Aorta (tissue), 5 donors: Measurements from ENCODE around the gene ASPHD1. TPM values are rescaled to one million over a fixed set of nuclear protein-coding genes. Genes with fewer than 3 reads are reported as not detected.
A peak's percentile ranks its signal among the peaks of the same experiment; 100 is the strongest.

Source experiments
- ATAC-seq: fragments of 200-7000 bp; cut with Tn5 transposase; one replicate; pipeline ENCODE4 v1.9.1; 2022; ENCODE audit warnings: moderate library complexity; ENCODE audit not compliant: low FRiP score
- DNase-seq, 2 donors: peaks; one replicate each; pipeline ENCODE4 v3.0.0-alpha.2; 2020
- H3K27ac ChIP-seq, 2 donors: one replicate each; pipeline ENCODE4 v1.5.1; 2013; ENCODE audit warnings: low read length in 2 of 2, mild to moderate bottlenecking in 2 of 2, moderate library complexity in 2 of 2, control low read depth in 1 of 2, inconsistent platforms in 1 of 2, low read depth in 1 of 2
- H3K27me3 ChIP-seq, 2 donors: one replicate each; pipeline ENCODE4 v1.6.1; 2013; ENCODE audit warnings: control low read depth in 1 of 2, low read length in 1 of 2, mild to moderate bottlenecking in 1 of 2, moderate library complexity in 1 of 2; ENCODE audit not compliant: insufficient read depth in 2 of 2, control insufficient read depth in 1 of 2
- H3K36me3 ChIP-seq, 2 donors: one replicate each; pipeline ENCODE4 v1.6.1; 2013; ENCODE audit warnings: control low read depth in 1 of 2, low read length in 1 of 2, mild to moderate bottlenecking in 1 of 2; ENCODE audit not compliant: insufficient read depth in 2 of 2, control insufficient read depth in 1 of 2
- H3K4me1 ChIP-seq, 2 donors: one replicate each; pipeline ENCODE4 v1.6.1; 2013; ENCODE audit warnings: low read length in 2 of 2, control low read depth in 1 of 2, mild to moderate bottlenecking in 1 of 2, moderate library complexity in 1 of 2; ENCODE audit not compliant: insufficient read depth in 2 of 2, control insufficient read depth in 1 of 2
- H3K4me3 ChIP-seq, 2 donors: one replicate each; pipeline ENCODE4 v1.5.1; 2013; ENCODE audit warnings: low read length in 2 of 2, control low read depth in 1 of 2, mild to moderate bottlenecking in 1 of 2
- H3K9me3 ChIP-seq: one replicate; pipeline ENCODE4 v1.6.1; 2013; ENCODE audit warnings: mild to moderate bottlenecking, low read length; ENCODE audit not compliant: control insufficient read depth
- WGBS, 2 donors: extraction: QIAGEN DNeasy Blood & Tissue Kit; methylation state at CpG; one replicate each; pipeline ENCODE4 v1.1.7; 2013; 5-methylcytosine and 5-hydroxymethylcytosine counted together
- intact Hi-C, 2 donors: fragments of 100-400 bp; cut with DNase I; formaldehyde crosslinking; loops; one replicate each; pipeline versions ENCODE4 v1.14.2 to v1.15.0; 2022
- polyA plus RNA-seq, 2 donors: library from polyadenylated mRNA; stranded (reverse); fragments of 200-250 nt; gene quantifications; one replicate each; pipeline ENCODE4 v1.2.3, GENCODE V29; 2013
- total RNA-seq, 2 donors: library from RNA; stranded (reverse); fragmentation: NEBNext Ultra II Directional; extraction: Animal tissue kit (Norgen Biotek cat#: 25700); gene quantifications; one replicate each; pipeline ENCODE4 v1.2.1, GENCODE V29; 2021
- donor health status: healthy with polysubstance abuse.
- donor health status: Bipolar disorder and iron deficiency.
- donor health status: DM: no; HTN: no; CAD: no.
- donor health status: DM: no; HTN: no; CAD: no.
- donor health status: DM: yes; HTN: yes; CAD: no.

ASPHD1 gene
- total and polyA plus RNA-seq, 4 donors = 0.39 to 0.48 (median 0.46) TPM; not detected in 1

DNA sequence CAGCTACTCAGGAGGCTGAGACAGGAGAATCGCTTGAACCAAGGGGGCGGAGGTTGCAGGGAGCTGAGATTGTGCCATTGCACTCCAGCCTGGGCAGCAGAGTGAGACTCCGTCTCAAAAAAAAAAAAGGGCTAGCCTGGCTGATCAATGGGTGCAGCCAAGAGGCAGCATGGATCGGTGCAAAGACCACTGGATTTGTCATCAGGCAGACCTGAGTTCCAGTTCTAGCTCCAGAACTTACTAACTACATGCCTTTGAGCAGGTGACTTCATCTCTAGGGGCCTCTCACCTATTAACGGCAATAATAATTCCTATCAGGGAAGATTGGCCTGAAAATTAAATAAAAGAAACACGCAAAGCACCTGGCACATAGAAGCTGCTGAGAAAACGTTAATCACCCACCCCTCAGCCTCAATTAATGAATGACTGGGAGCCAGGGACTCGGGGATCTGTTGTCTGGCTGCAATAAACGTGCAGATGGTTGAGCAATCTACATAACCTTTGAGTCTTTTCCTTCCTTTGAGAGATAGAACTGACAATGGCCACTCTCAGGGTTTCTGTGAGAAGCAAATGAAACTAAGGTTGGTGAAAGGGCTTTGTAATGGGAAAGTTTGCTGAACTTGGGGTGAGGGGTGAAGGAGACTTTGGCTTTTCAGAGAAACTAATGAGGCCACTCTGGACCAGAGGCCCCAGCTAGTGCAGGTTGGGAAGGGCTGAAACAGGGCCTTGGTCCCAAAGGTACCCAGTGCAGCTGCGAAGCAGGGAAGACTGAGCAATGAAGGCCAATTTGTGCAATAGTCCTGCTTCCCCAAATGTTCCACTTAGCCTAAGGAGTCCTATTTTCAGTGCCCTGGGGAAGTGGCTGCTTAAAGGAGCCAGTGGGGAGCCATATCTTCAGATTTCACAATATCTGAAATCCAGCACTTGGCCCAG is 8.5 kb upstream of the ASPHD1 start:
- WGBS, 2 donors = 83 to 85% methylated on average over 10 of the region's 10 CpGs
- Histone ChIP-seq H3K9me3 (no peaks in the 10 kb centered on the region), H3K4me1 (no peaks in the 10 kb centered on the region), H3K27ac (no peak overlapping the region), H3K36me3 (no peaks in the 10 kb centered on the region), H3K4me3 (no peak overlapping the region), H3K27me3 (no peaks in the 10 kb centered on the region)
- DNase-seq (no peak), ATAC-seq (no peak)
- intact Hi-C loops = no loop called here

DNA sequence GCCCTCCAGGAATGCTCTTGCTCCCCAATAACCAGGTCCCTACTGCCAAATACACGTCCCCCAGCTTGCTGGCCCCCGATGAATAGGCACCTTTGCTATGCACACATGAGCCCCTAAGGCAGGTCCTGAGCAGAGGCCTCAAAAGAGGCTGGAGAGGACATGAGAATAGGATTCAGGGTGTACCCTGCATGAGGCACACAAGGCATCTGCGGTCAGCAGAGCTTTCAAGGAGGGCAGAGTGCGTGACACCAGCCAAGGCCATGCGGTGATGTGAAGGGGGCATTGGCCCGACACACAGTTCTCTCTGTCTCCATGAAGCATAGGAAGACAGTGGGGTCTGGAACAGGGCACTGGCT is 7.9 kb upstream of the ASPHD1 start:
- ATAC-seq (peak; percentile 27), DNase-seq (no peak)
- H3K36me3 ChIP-seq = no peaks in the 10 kb centered on the region
- no peak overlapping the region for H3K4me3 ChIP-seq
- no peak overlapping the region for H3K27ac ChIP-seq
- WGBS, 2 donors = 89 to 91% methylated on average over 6 of the region's 6 CpGs
- no peaks in the 10 kb centered on the region for H3K27me3 ChIP-seq
- no peaks in the 10 kb centered on the region for H3K9me3 ChIP-seq
- H3K4me1 ChIP-seq = no peaks in the 10 kb centered on the region
- intact Hi-C loops = no loop called here

GRCh38 chr16:29893553-29893952 is 6.7 kb upstream of the ASPHD1 start:
- DNase-seq (no peak), ATAC-seq (no peak)
- H3K4me1 ChIP-seq = no peaks in the 10 kb centered on the region
- H3K27ac ChIP-seq = no peak overlapping the region
- no peaks in the 10 kb centered on the region for H3K9me3 ChIP-seq
- no peaks in the 10 kb centered on the region for H3K36me3 ChIP-seq
- H3K27me3 ChIP-seq = no peaks in the 10 kb centered on the region
- intact Hi-C loops = no loop called here
- whole genome bisulfite sequencing, 2 donors = 92% methylated on average over 3 of the region's 3 CpGs
- no peak overlapping the region for H3K4me3 ChIP-seq

- ATAC-seq (no peak), DNase-seq (no peak)
- Histone ChIP-seq H3K9me3 (no peaks in the 10 kb centered on the region), H3K27me3 (no peaks in the 10 kb centered on the region), H3K36me3 (no peaks in the 10 kb centered on the region), H3K4me3 (no peak overlapping the region), H3K27ac (no peak overlapping the region), H3K4me1 (no peaks in the 10 kb centered on the region)
- intact Hi-C loops = no loop called here
- 71 to 76% methylated on average over 4 of the region's 4 CpGs for WGBS, 2 donors
Measured at GRCh38 chr16:29894352-29894751, 5.9 kb upstream of the ASPHD1 start.

DNA sequence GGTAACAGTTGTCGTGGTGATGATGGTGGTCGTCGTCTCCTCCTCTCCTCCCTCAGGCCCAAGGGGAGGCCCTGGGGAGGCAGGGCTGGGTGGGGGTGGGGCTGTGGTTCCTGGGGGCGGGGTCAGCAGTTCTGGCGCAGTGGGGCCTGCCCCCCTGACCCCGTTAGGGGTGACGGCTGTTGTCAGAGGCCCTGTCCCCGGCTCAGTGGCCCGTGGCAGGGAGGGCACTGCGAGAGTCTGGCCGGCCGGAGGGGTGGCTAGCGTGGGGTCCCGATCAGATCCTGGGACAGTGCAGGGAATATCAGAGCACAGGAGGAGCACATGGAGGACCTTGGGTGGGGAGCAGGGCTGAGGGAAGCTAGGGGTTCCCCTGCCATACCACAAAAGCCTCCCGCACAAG is 3.4 kb upstream of the ASPHD1 start:
- H3K27me3 ChIP-seq = no peaks in the 10 kb centered on the region
- 27 to 48% methylated on average over 14 to 15 of the region's 15 CpGs for WGBS, 2 donors
- intact Hi-C loops = no loop called here
- ATAC-seq (no peak), DNase-seq (no peak)
- H3K9me3 ChIP-seq = no peaks in the 10 kb centered on the region
- no peaks in the 10 kb centered on the region for H3K4me1 ChIP-seq
- H3K27ac ChIP-seq = no peak overlapping the region
- H3K36me3 ChIP-seq = no peaks in the 10 kb centered on the region
- H3K4me3 ChIP-seq = no peak overlapping the region

- H3K36me3 ChIP-seq = no peaks in the 10 kb centered on the region
- no peak overlapping the region for H3K4me3 ChIP-seq
- H3K9me3 ChIP-seq = no peaks in the 10 kb centered on the region
- ATAC-seq = no peak
- no peak for DNase-seq
- 70 to 76% methylated on average over 4 of the region's 4 CpGs for WGBS, 2 donors
- H3K27me3 ChIP-seq = no peaks in the 10 kb centered on the region
- H3K4me1 ChIP-seq = no peaks in the 10 kb centered on the region
- H3K27ac ChIP-seq = no peak overlapping the region
- intact Hi-C loops = no loop called here
Measured at GRCh38 chr16:29897333-29897732, 3.0 kb upstream of the ASPHD1 start.

GRCh38 chr16:29898135-29898803 is 2.0 kb upstream of the ASPHD1 start:
- H3K36me3 ChIP-seq = no peaks in the 10 kb centered on the region
- DNase-seq = no peak
- H3K4me3 ChIP-seq = no peak overlapping the region
- no peaks in the 10 kb centered on the region for H3K27me3 ChIP-seq
- intact Hi-C loops = no loop called here
- no peaks in the 10 kb centered on the region for H3K4me1 ChIP-seq
- WGBS, 2 donors = 9 to 16% methylated on average over 9 of the region's 9 CpGs
- no peaks in the 10 kb centered on the region for H3K9me3 ChIP-seq
- no peak overlapping the region for H3K27ac ChIP-seq
- ATAC-seq = no peak

DNA sequence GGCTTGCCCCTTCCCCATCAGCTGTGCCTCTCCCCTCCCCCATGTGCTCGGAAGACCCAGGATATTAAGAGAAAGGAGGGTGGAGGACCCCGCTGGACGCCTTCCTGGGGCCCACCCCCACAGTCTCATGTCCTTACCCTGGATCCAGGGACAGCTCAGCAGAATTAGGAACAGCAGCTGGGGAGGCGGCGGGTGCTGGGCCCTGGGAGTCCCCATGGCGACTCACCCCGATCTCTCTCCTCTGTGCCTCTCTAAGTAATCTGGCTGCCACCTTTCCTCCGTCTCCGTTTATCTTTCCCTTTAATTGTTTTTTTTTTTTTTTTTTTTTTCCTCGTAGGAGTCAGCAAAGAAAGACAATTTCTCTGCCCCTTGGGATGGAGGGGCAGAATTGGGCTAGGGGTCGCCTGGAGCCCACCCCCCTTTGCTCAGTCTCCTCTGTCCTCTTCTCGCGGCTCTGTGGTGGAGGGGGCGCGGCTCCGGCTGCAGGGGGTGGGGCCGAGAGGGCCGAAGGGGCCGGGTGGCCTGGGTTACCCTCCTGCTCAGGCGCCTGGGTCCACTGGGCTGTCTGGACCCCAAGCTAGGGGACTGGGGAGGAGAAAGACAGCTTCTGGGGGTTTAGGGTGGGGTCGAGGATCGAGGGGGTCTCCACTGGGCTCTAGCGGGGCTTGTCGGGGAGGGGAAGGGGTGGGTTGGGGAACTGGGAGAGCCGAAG is 1.3 kb upstream of the ASPHD1 start:
- no peaks in the 10 kb centered on the region for H3K9me3 ChIP-seq
- DNase-seq (no peak), ATAC-seq (no peak)
- WGBS, 2 donors = 1% methylated on average over 23 to 25 of the region's 25 CpGs
- no peaks in the 10 kb centered on the region for H3K4me1 ChIP-seq
- H3K27me3 ChIP-seq = no peaks in the 10 kb centered on the region
- H3K36me3 ChIP-seq = no peaks in the 10 kb centered on the region
- H3K4me3 ChIP-seq = no peak overlapping the region
- intact Hi-C loops = no loop called here
- H3K27ac ChIP-seq = no peak overlapping the region
